NCI-H69 (cell line): Measurements from ENCODE around the gene HSPA2.
"Not testable (repeated sequence)": the region's sequence is repeated elsewhere in the genome, so short reads cannot be mapped to it uniquely, and the experiment has no call there.

Experiments
- DNase-seq: peaks from one replicate; lab custom pipeline; 2025; lab: John Stamatoyannopoulos, UW

HSPA2 gene

GRCh38 chr14:64515053-64515452 is 25.5 kb upstream of the HSPA2 start:
- DNase-seq = no peak

- no peak for DNase-seq
Measured at GRCh38 chr14:64516969-64517368, 23.6 kb upstream of the HSPA2 start.

- not testable (repeated sequence) for DNase-seq
Measured at GRCh38 chr14:64517667-64518066, 22.9 kb upstream of the HSPA2 start.

GRCh38 chr14:64518229-64518628 is 22.3 kb upstream of the HSPA2 start:
- peak; percentile 28 for DNase-seq

GRCh38 chr14:64520699-64521098 is 19.8 kb upstream of the HSPA2 start:
- DNase-seq = no peak

GRCh38 chr14:64522591-64523355 is 17.8 kb upstream of the HSPA2 start:
- no peak for DNase-seq

GRCh38 chr14:64525354-64525753 is 15.2 kb upstream of the HSPA2 start:
- DNase-seq = no peak

- DNase-seq = no peak
Measured at GRCh38 chr14:64531567-64531966, 9.0 kb upstream of the HSPA2 start.

- no peak for DNase-seq
Measured at GRCh38 chr14:64536488-64537245, 3.9 kb upstream of the HSPA2 start.

- no peak for DNase-seq
Measured at GRCh38 chr14:64541261-64541971, 875 bp downstream of the HSPA2 start.

- no peak for DNase-seq
Measured at GRCh38 chr14:64541972-64542835, 1.7 kb downstream of the HSPA2 start.

GRCh38 chr14:64542836-64543201 is 2.3 kb downstream of the HSPA2 start:
- no peak for DNase-seq

- peak; percentile 52 for DNase-seq
Measured at GRCh38 chr14:64544607-64545312, 4.2 kb downstream of the HSPA2 start.

- peak; percentile 60 for DNase-seq
Measured at GRCh38 chr14:64549016-64549415, 8.5 kb downstream of the HSPA2 start.

- peak; percentile 99 for DNase-seq
Measured at GRCh38 chr14:64549791-64550620, 9.5 kb downstream of the HSPA2 start, which contains the start of gene PPP1R36. Gene PPP1R36 (plus strand): TSS chr14:64549961. CDS start chr14:64549998, 37 bp downstream.

GRCh38 chr14:64550621-64551333 is 10.2 kb downstream of the HSPA2 start:
- peak; percentile 90 for DNase-seq

- DNase-seq = peak; percentile 33
Measured at GRCh38 chr14:64554556-64554955, 14.0 kb downstream of the HSPA2 start.

GRCh38 chr14:64556526-64556925 is 16.0 kb downstream of the HSPA2 start:
- DNase-seq = no peak

GRCh38 chr14:64558216-64558615 is 17.7 kb downstream of the HSPA2 start:
- not testable (repeated sequence) for DNase-seq
